ENCODE data around the gene ATPAF2.

GRCh38 chr17:18006495-18007239, 32.3 kb downstream of the ATPAF2 start:
- TF ChIP-seq, protein P1, sequence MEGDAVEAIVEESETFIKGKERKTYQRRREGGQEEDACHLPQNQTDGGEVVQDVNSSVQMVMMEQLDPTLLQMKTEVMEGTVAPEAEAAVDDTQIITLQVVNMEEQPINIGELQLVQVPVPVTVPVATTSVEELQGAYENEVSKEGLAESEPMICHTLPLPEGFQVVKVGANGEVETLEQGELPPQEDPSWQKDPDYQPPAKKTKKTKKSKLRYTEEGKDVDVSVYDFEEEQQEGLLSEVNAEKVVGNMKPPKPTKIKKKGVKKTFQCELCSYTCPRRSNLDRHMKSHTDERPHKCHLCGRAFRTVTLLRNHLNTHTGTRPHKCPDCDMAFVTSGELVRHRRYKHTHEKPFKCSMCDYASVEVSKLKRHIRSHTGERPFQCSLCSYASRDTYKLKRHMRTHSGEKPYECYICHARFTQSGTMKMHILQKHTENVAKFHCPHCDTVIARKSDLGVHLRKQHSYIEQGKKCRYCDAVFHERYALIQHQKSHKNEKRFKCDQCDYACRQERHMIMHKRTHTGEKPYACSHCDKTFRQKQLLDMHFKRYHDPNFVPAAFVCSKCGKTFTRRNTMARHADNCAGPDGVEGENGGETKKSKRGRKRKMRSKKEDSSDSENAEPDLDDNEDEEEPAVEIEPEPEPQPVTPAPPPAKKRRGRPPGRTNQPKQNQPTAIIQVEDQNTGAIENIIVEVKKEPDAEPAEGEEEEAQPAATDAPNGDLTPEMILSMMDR (IDR thresholded peaks at IDR 0.05; ENCODE audit: low read length) = no peak
- TF ChIP-seq EZH2 (IDR thresholded peaks at IDR 0.05; ENCODE audit: borderline replicate concordance, low read length) = no peak

All from OCI-LY1 (cell line).